ENCODE data around the gene RP2. TPM values are rescaled to one million over a fixed set of nuclear protein-coding genes. Genes with fewer than 3 reads are reported as not detected.

The RP2 gene
- total RNA-seq, 1 experiment from 2014 or later: 5.7 TPM

DNA sequence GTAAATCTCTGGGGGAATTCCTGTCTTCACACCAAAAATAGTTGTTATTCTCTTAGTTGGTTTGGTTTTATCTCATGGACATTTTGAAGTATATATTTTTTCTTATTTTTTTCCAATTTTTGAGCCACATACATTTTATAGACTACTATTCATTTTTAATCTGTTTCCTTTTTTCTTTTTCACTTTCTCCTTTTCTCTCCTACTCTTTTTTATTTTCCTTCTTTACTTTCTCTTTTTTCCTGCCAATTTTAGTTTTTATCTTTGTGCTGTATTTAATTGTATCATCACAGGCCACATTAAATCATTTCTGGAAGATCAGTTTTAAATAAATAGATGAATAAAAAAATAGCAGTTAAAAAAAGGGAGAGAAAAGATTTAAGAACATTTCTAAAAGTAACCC lies 61.4 kb downstream of the RP2 start:
- Histone ChIP-seq H3K27ac (ENCODE audit: low read depth, low read length) (no peak overlapping the region), H3K9ac (ENCODE audit: low read length) (no peak overlapping the region), H2AFZ (ENCODE audit: low read depth, low read length, poor library complexity, severe bottlenecking) (no peak overlapping the region), H3K4me1 (ENCODE audit: control insufficient read depth in 1 of 2, insufficient read depth in 2 of 2, low read length in 2 of 2) (peaks cover 0 to under 1% of the 10 kb centered on the region in 2 experiments; a peak in 1 of 4 replicates), H3K4me2 (ENCODE audit: low read length) (no peak overlapping the region), H3K4me3 (replicated peaks in 1 of 2; ENCODE audit: low read depth in 1 of 2, low read length in 2 of 2) (no peak overlapping the region), H3K9me3 (ENCODE audit: control insufficient read depth in 1 of 2, insufficient read depth in 1 of 2, low read depth in 1 of 2, low read length in 2 of 2) (no peaks in the 10 kb centered on the region), H3K27me3 (ENCODE audit: insufficient read depth, low read length) (no peaks in the 10 kb centered on the region), H3K79me2 (ENCODE audit: insufficient read depth, low read length) (no peaks in the 10 kb centered on the region), H3K36me3 (ENCODE audit: control insufficient read depth in 1 of 2, insufficient read depth in 2 of 2, low read length in 2 of 2) (no peaks in the 10 kb centered on the region), H4K20me1 (ENCODE audit: insufficient read depth) (no peaks in the 10 kb centered on the region), H3K9me2 (ENCODE audit: insufficient read depth) (no peaks in the 10 kb centered on the region)
- intact Hi-C loops (cut with micrococcal nuclease): no loop called here
- no peak for TF ChIP-seq EZH2 (IDR thresholded peaks at IDR 0.05)
- no peak for TF ChIP-seq YY1 (IDR thresholded peaks at IDR 0.05; ENCODE audit: extremely low read depth, insufficient replicate concordance, low read depth, low read length)
- TF ChIP-seq POLR2A (IDR thresholded peaks at IDR 0.05; ENCODE audit: borderline replicate concordance, extremely low read depth, insufficient read depth, insufficient read length): no peak
- TF ChIP-seq, protein P1, sequence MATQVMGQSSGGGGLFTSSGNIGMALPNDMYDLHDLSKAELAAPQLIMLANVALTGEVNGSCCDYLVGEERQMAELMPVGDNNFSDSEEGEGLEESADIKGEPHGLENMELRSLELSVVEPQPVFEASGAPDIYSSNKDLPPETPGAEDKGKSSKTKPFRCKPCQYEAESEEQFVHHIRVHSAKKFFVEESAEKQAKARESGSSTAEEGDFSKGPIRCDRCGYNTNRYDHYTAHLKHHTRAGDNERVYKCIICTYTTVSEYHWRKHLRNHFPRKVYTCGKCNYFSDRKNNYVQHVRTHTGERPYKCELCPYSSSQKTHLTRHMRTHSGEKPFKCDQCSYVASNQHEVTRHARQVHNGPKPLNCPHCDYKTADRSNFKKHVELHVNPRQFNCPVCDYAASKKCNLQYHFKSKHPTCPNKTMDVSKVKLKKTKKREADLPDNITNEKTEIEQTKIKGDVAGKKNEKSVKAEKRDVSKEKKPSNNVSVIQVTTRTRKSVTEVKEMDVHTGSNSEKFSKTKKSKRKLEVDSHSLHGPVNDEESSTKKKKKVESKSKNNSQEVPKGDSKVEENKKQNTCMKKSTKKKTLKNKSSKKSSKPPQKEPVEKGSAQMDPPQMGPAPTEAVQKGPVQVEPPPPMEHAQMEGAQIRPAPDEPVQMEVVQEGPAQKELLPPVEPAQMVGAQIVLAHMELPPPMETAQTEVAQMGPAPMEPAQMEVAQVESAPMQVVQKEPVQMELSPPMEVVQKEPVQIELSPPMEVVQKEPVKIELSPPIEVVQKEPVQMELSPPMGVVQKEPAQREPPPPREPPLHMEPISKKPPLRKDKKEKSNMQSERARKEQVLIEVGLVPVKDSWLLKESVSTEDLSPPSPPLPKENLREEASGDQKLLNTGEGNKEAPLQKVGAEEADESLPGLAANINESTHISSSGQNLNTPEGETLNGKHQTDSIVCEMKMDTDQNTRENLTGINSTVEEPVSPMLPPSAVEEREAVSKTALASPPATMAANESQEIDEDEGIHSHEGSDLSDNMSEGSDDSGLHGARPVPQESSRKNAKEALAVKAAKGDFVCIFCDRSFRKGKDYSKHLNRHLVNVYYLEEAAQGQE (IDR thresholded peaks at IDR 0.05; ENCODE audit: low read depth): no peak
- TF ChIP-seq ELF1 (IDR thresholded peaks at IDR 0.05; ENCODE audit: borderline replicate concordance, low read depth): no peak
- TF ChIP-seq SRF (IDR thresholded peaks at IDR 0.05; ENCODE audit: low read depth): no peak
- no peak for TF ChIP-seq SP1 (IDR thresholded peaks at IDR 0.05; ENCODE audit: low read depth)
- TF ChIP-seq CBX3 (IDR thresholded peaks at IDR 0.05; ENCODE audit: low read depth): no peak
- TF ChIP-seq, protein P2, sequence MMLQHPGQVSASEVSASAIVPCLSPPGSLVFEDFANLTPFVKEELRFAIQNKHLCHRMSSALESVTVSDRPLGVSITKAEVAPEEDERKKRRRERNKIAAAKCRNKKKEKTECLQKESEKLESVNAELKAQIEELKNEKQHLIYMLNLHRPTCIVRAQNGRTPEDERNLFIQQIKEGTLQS (IDR thresholded peaks at IDR 0.05): no peak
- no peak for TF ChIP-seq JUND (IDR thresholded peaks at IDR 0.05)
- TF ChIP-seq, protein P3, sequence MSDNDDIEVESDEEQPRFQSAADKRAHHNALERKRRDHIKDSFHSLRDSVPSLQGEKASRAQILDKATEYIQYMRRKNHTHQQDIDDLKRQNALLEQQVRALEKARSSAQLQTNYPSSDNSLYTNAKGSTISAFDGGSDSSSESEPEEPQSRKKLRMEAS (IDR thresholded peaks at IDR 0.05): no peak
- no peak for TF ChIP-seq EZH2phosphoT487 (IDR thresholded peaks at IDR 0.05; ENCODE audit: borderline replicate concordance)
- TF ChIP-seq POLR2AphosphoS5 (IDR thresholded peaks at IDR 0.05; ENCODE audit: low read depth, low read length): no peak
- TF ChIP-seq ZFX (IDR thresholded peaks at IDR 0.05): no peak
- no peak for TF ChIP-seq SIN3A (IDR thresholded peaks at IDR 0.05; ENCODE audit: low read depth)
- TF ChIP-seq TCF7L2 (IDR thresholded peaks at IDR 0.05; ENCODE audit: borderline replicate concordance, extremely low read depth, insufficient read depth, insufficient read length): no peak
- TF ChIP-seq EGR1 (IDR thresholded peaks at IDR 0.05; ENCODE audit: low read depth): no peak
- ChIA-PET RAD21 (ENCODE audit: low non-redundant PET in 1 of 2, low total read pairs in 2 of 2, uncharacterized antibody in 2 of 2, unreplicated experiment in 2 of 2) (no interaction called here), CTCF (no interaction called here), POLR2A (no interaction called here)
- DNase-seq (ENCODE audit: low read depth, low spot score) (no peak), ATAC-seq (no peak)
- BruUV-seq (replicated peaks): no TSS peak

Data from HCT116 (cell line).